Heart left ventricle (tissue), 16 donors: ENCODE results near the gene PDF. TPM values are rescaled to one million over a fixed set of nuclear protein-coding genes. Genes with fewer than 3 reads are reported as not detected.

Source experiments
- ATAC-seq, 4 donors: fragments of 200-7000 bp; cut with Tn5 transposase; one replicate each; pipeline ENCODE4 v1.9.1; 2020 to 2022; ENCODE audit warnings: moderate library complexity in 4 of 4, mild to moderate bottlenecking in 3 of 4, moderate number of reproducible peaks in 1 of 4
- DNase-seq, 5 donors: peaks; one replicate each; pipeline ENCODE4 v3.0.0-alpha.2; 2020
- H3K27ac ChIP-seq, 12 donors: fragments of 200-600 bp; sonication (generic) in 4 of 12; one replicate each; pipeline versions ENCODE4 v1.5.0 to v1.8.0; 2016 to 2022; ENCODE audit warnings: mild to moderate bottlenecking in 2 of 12
- H3K27me3 ChIP-seq, 9 donors: fragments of 200-600 bp; sonication (generic) in 2 of 9; one replicate each; pipeline versions ENCODE4 v1.5.1 to v1.8.0; 2016 to 2022; ENCODE audit warnings: mild to moderate bottlenecking in 3 of 9
- H3K36me3 ChIP-seq, 9 donors: fragments of 200-600 bp; sonication (generic) in 2 of 9; one replicate each; pipeline versions ENCODE4 v1.5.0 to v1.8.0; 2018 to 2022; ENCODE audit warnings: mild to moderate bottlenecking in 2 of 9
- H3K4me1 ChIP-seq, 12 donors: fragments of 200-600 bp; sonication (generic) in 4 of 12; one replicate each; pipeline versions ENCODE4 v1.5.0 to v1.8.0; 2016 to 2022; ENCODE audit warnings: mild to moderate bottlenecking in 3 of 12
- H3K4me3 ChIP-seq, 12 donors: fragments of 200-600 bp; sonication (generic) in 4 of 12; one replicate each; pipeline versions ENCODE4 v1.5.0 to v1.8.0; 2017 to 2022; ENCODE audit warnings: mild to moderate bottlenecking in 9 of 12, moderate library complexity in 4 of 12
- H3K9me3 ChIP-seq, 12 donors: fragments of 200-600 bp; sonication (generic) in 4 of 12; one replicate each; pipeline versions ENCODE4 v1.5.0 to v1.8.0; 2016 to 2022; ENCODE audit warnings: mild to moderate bottlenecking in 1 of 12
- CTCF ChIP-seq, 12 donors: fragments of 200-600 bp; sonication (generic) in 4 of 12; IDR thresholded peaks; one replicate each; pipeline versions ENCODE4 v1.5.0 to v1.8.0; 2018 to 2022; ENCODE audit warnings: antibody characterized with exemption in 12 of 12, mild to moderate bottlenecking in 5 of 12
- POLR2A ChIP-seq, 2 donors: fragments of 450-650 bp; IDR thresholded peaks; one replicate each; pipeline ENCODE4 v1.6.1; 2017; ENCODE audit warnings: antibody characterized with exemption in 2 of 2, mild to moderate bottlenecking in 2 of 2, moderate library complexity in 2 of 2
- WGBS, 4 donors: extraction: QIAGEN DNeasy Blood & Tissue Kit in 2 of 4; methylation state at CpG; one replicate each; pipeline versions ENCODE4 v1.1.5 to v1.1.7; 2013 to 2018; 5-methylcytosine and 5-hydroxymethylcytosine counted together
- intact Hi-C, 10 donors: fragments of 100-400 bp; cut with DNase I; formaldehyde crosslinking; loops; one replicate each; pipeline versions ENCODE4 v1.11.1 to v1.14.2; 2022
- long read RNA-seq, 3 donors: library from polyadenylated mRNA; unstranded; transcript quantifications; one replicate each; pipeline ENCODE4 v2.0.0, GENCODE V29; 2020 to 2021
- polyA plus RNA-seq, 2 donors: library from polyadenylated mRNA; stranded (reverse); fragments of 200-250 nt; gene quantifications; one replicate each; pipeline ENCODE4 v1.2.3, GENCODE V29; 2013
- total RNA-seq, 9 donors: library from RNA; depleted of rRNA in 2 of 9; stranded (reverse); fragments of >200 nt in 2 of 9; fragmentation: NEBNext Ultra II Directional in 3 of 9; extraction: Animal tissue kit (Norgen Biotek cat#: 25700) in 3 of 9; gene quantifications; one replicate each; pipeline versions ENCODE4 v1.1.0 to v1.2.4, GENCODE V29; 2016 to 2023
- donor health status: ischemic (EF 13 %, LVEDD 7.1; RV severe dilation, severe dysfunction).
- donor health status: healthy with polysubstance abuse.
- donor health status: DM: no; HTN: yes; CAD: no.
- donor health status: DM: no; HTN: no; CAD: no.
- donor health status: ischemic (EF 25% LVEDD 6.9; RV normal size, moderate dysfunction).
- donor health status: ischemic (EF 25% LVEDD 5.7; RV mildly dilated, moderate dysfunction).
- donor health status: healthy.
- donor health status: DM: yes; HTN: yes; CAD: no.
- donor health status: ischemic (EF 35%, LVEDD 5.7; RV mildly dilated, moderate dysfunction).
- donor health status: nonischemic (EF 11% LVEDD 7.7; RV severe dilation, severe dysfunction).
- donor health status: DM: yes; HTN: yes; CAD: no.
- donor health status: PGD.
- donor health status: ischemic (EF 29% LVEDD 5.4; RV normal size, mild dysfunction).
- donor health status: nonischemic (EF 23%, LVEDD 6.1; RV moderate dilation, normal function).

The PDF gene
- total RNA-seq (10 to 100 TPM in 2 of 9 donors, 1 to 10 TPM in 7; 2.7 to 13.8 (median 6.0) TPM), polyA plus RNA-seq (1 to 10 TPM; 1.4 to 9.7 TPM)
- long read RNA-seq, donor 1, transcript PDF-201 (2 exons, 1,158 nt): major isoform, 11 of 13 reads
- long read RNA-seq, donor 1, partial matches to known transcripts: 0 of 13 reads
- long read RNA-seq, donor 1, other reads (novel, unspliced or antisense): 2 of 13 reads
- long read RNA-seq, donor 2, partial matches to known transcripts: 0 of 2 reads
- long read RNA-seq, donor 2, other reads (novel, unspliced or antisense): 0 of 2 reads
- long read RNA-seq, donor 3, transcript PDF-201 (2 exons, 1,158 nt): major isoform, 6 of 6 reads
- long read RNA-seq, donor 3, partial matches to known transcripts: 0 of 6 reads
- long read RNA-seq, donor 3, other reads (novel, unspliced or antisense): 0 of 6 reads

GRCh38 chr16:69330286-69331109 lies at the start of gene PDF:
PDF (minus strand) TSS chr16:69330588; CDS start chr16:69330570, 18 bp downstream.
- Histone ChIP-seq H3K4me3 (peak within 1 kb of the TSS; percentile 61 to 98 (median 91)), H3K36me3 (peaks cover 0 to 72% (median 63%) of the 10 kb centered on the region in 9 donors), H3K9me3 (no peaks in the 10 kb centered on the region), H3K27ac (peak within 1 kb of the TSS; percentile 61 to 98 (median 90)), H3K27me3 (no peaks in the 10 kb centered on the region), H3K4me1 (peaks cover 3 to 52% (median 36%) of the 10 kb centered on the region in 12 donors)
- TF ChIP-seq CTCF (IDR thresholded peaks at IDR 0.05): peak in 2 of 12 donors; percentile 14 to 22
- TF ChIP-seq POLR2A (IDR thresholded peaks at IDR 0.05): peak in 1 of 2 donors; percentile 79
- 0 to 1% (median 0%) methylated on average over 6 to 93 of the region's 93 CpGs for WGBS, 4 donors
- peak; percentile 96 to 99 (median 97) for ATAC-seq
- intact Hi-C loops: loop anchor here in 1 of 10 donors (1.0 kb wide), 1 partner anchor 9 kb away; the partner anchor contains the start of genes COG8 and NIP7
- peak; percentile 96 for DNase-seq

GRCh38 chr16:69378760-69379159 lies 48.4 kb upstream of the PDF start:
- 68 to 81% (median 75%) methylated on average over 1 of the region's 1 CpG for WGBS, 4 donors
- ATAC-seq (no peak), DNase-seq (no peak)
- Histone ChIP-seq H3K4me3 (no peak overlapping the region), H3K27ac (peak overlapping the region in 1 of 12 donors; percentile 51), H3K27me3 (no peaks in the 10 kb centered on the region), H3K9me3 (no peaks in the 10 kb centered on the region), H3K4me1 (peaks cover 0 to 21% (median 2%) of the 10 kb centered on the region in 12 donors), H3K36me3 (peaks cover 0 to 95% (median 77%) of the 10 kb centered on the region in 9 donors)
- intact Hi-C loops: no loop called here
- TF ChIP-seq POLR2A (IDR thresholded peaks at IDR 0.05): no peak
- TF ChIP-seq CTCF (IDR thresholded peaks at IDR 0.05): no peak

- WGBS, 4 donors: 86 to 100% (median 96%) methylated on average over 1 of the region's 1 CpG
- intact Hi-C loops: no loop called here
Observed at GRCh38 chr16:69378036-69378435, 47.6 kb upstream of the PDF start.

More at GRCh38 chr16:69378036-69378435, 47.6 kb upstream of the PDF start:
- no peak for ATAC-seq
- DNase-seq: no peak
- H3K4me1 ChIP-seq: peaks cover 0 to 20% (median 0%) of the 10 kb centered on the region in 12 donors
- peak overlapping the region in 1 of 12 donors; percentile 51 for H3K27ac ChIP-seq
- TF ChIP-seq POLR2A (IDR thresholded peaks at IDR 0.05) (no peak), CTCF (IDR thresholded peaks at IDR 0.05) (no peak)
- H3K4me3 ChIP-seq: no peak overlapping the region
- peaks cover 0 to 93% (median 76%) of the 10 kb centered on the region in 9 donors for H3K36me3 ChIP-seq
- H3K27me3 ChIP-seq: no peaks in the 10 kb centered on the region
- no peaks in the 10 kb centered on the region for H3K9me3 ChIP-seq
